ENCODE measurements around the gene EIF2AK2. TPM values are rescaled to one million over a fixed set of nuclear protein-coding genes. Genes with fewer than 3 reads are reported as not detected.
A peak's percentile ranks its signal among the peaks of the same experiment; 100 is the strongest.
"Not testable (repeated sequence)": the region's sequence is repeated elsewhere in the genome, so short reads cannot be mapped to it uniquely, and the experiment has no call there.

Gene EIF2AK2
- total RNA-seq, 1 experiment from 2014 or later, result 41.7 TPM

- no peaks in the 10 kb centered on the region for H3K4me1 Mint-ChIP-seq (ENCODE audit: low read depth, unreplicated experiment)
Observed at GRCh38 chr2:37198681-37199065, 41.9 kb upstream of the EIF2AK2 start.

GRCh38 chr2:37196320-37197195 lies 39.8 kb upstream of the EIF2AK2 start, which contains the start of gene CEBPZOS:
TSS of gene CEBPZOS (plus strand) at chr2:37196496. CDS start at chr2:37199705, 3,209 bp downstream.
- peaks cover 2% of the 10 kb centered on the region; the same call in 1 of the 2 replicates for H3K36me3 ChIP-seq (ENCODE audit: control insufficient read depth, insufficient read depth, low read length)
- Mint-ChIP-seq H3K27me3 (ENCODE audit: insufficient read depth, unreplicated experiment) (no peaks in the 10 kb centered on the region), H3K36me3 (ENCODE audit: insufficient read depth, unreplicated experiment) (peaks cover 43% of the 10 kb centered on the region), H3K4me1 (ENCODE audit: low read depth, unreplicated experiment) (no peaks in the 10 kb centered on the region), H3K4me3 (ENCODE audit: unreplicated experiment) (peak within 1 kb of the TSS; percentile 92), H3K9me3 (ENCODE audit: unreplicated experiment) (no peaks in the 10 kb centered on the region), H3K27ac (ENCODE audit: unreplicated experiment) (peak within 1 kb of the TSS; percentile 98)
- POLR2A ChIA-PET, result interaction anchor here (0.5 to 1.1 kb wide), 5 partner anchors 25 to 1613 kb away, joined by 3 to 5 read pairs (median 4); partner anchors contain the start of genes CEBPZ, EIF2AK2, GPATCH11 and NDUFAF7
- no peaks in the 10 kb centered on the region for H3K9me3 ChIP-seq
- no peaks in the 10 kb centered on the region for H3K27me3 ChIP-seq (replicated peaks; ENCODE audit: control insufficient read depth, insufficient read depth, low read length)
- peak within 1 kb of the TSS; percentile 57 for H3K4me3 ChIP-seq (ENCODE audit: low read depth, low read length)
- no TSS peak for BruUV-seq (replicated peaks)
- CTCF ChIA-PET, result no interaction called here
- no peaks in the 10 kb centered on the region for H3K4me1 ChIP-seq
- intact Hi-C loops (cut with micrococcal nuclease; ENCODE audit: unreplicated experiment), result loop anchor here (1.0 to 5.0 kb wide), 3 partner anchors 28 to 39 kb away; partner anchors contain the start of genes CEBPZ, EIF2AK2 and NDUFAF7
- TF ChIP-seq CTCF (IDR thresholded peaks at IDR 0.05; ENCODE audit: insufficient read depth in 1 of 2, low read depth in 1 of 2, low read length in 1 of 2, severe bottlenecking in 1 of 2, unreplicated experiment in 1 of 2), result no peak
- DNase-seq, result peak; percentile 89 to 93

More at GRCh38 chr2:37198681-37199065, 41.9 kb upstream of the EIF2AK2 start:
- CTCF ChIA-PET, result no interaction called here
- Mint-ChIP-seq H3K9me3 (ENCODE audit: unreplicated experiment) (peaks cover 5% of the 10 kb centered on the region), H3K36me3 (ENCODE audit: insufficient read depth, unreplicated experiment) (peaks cover 59% of the 10 kb centered on the region), H3K4me3 (ENCODE audit: unreplicated experiment) (no peak overlapping the region), H3K27ac (ENCODE audit: unreplicated experiment) (no peak overlapping the region), H3K27me3 (ENCODE audit: insufficient read depth, unreplicated experiment) (no peaks in the 10 kb centered on the region)
- no peaks in the 10 kb centered on the region for H3K4me1 ChIP-seq
- H3K4me3 ChIP-seq (ENCODE audit: low read depth, low read length), result no peak overlapping the region
- no peak for DNase-seq
- POLR2A ChIA-PET, result no interaction called here
- H3K9me3 ChIP-seq, result no peaks in the 10 kb centered on the region
- H3K27me3 ChIP-seq (replicated peaks; ENCODE audit: control insufficient read depth, insufficient read depth, low read length), result no peaks in the 10 kb centered on the region
- TF ChIP-seq CTCF (IDR thresholded peaks at IDR 0.05; ENCODE audit: insufficient read depth in 1 of 2, low read depth in 1 of 2, low read length in 1 of 2, severe bottlenecking in 1 of 2, unreplicated experiment in 1 of 2), result no peak
- intact Hi-C loops (cut with micrococcal nuclease; ENCODE audit: unreplicated experiment), result loop anchor here (5.0 kb wide), 1 partner anchor 41 kb away; the partner anchor contains the start of gene EIF2AK2
- BruUV-seq (replicated peaks), result no TSS peak
- peaks cover 3% of the 10 kb centered on the region; the same call in 1 of the 2 replicates for H3K36me3 ChIP-seq (ENCODE audit: control insufficient read depth, insufficient read depth, low read length)

GRCh38 chr2:37195862-37196319 lies 39.1 kb upstream of the EIF2AK2 start:
- H3K9me3 Mint-ChIP-seq (ENCODE audit: unreplicated experiment); BruUV-seq (replicated peaks); H3K4me1 Mint-ChIP-seq (ENCODE audit: low read depth, unreplicated experiment); H3K27me3 Mint-ChIP-seq (ENCODE audit: insufficient read depth, unreplicated experiment); H3K4me1 ChIP-seq; H3K9me3 ChIP-seq; POLR2A ChIA-PET; DNase-seq; H3K27me3 ChIP-seq (replicated peaks; ENCODE audit: control insufficient read depth, insufficient read depth, low read length); H3K36me3 ChIP-seq (ENCODE audit: control insufficient read depth, insufficient read depth, low read length): not testable (repeated sequence)
- H3K27ac Mint-ChIP-seq (ENCODE audit: unreplicated experiment), result peak overlapping the region; percentile 98
- peak overlapping the region; percentile 92 for H3K4me3 Mint-ChIP-seq (ENCODE audit: unreplicated experiment)
- H3K36me3 Mint-ChIP-seq (ENCODE audit: insufficient read depth, unreplicated experiment), result peaks cover 36% of the 10 kb centered on the region
- CTCF ChIA-PET, result interaction anchor here (0.7 kb wide), 1 partner anchor 858 kb away, joined by 3 read pairs; no protein-coding TSS in a partner anchor
- H3K4me3 ChIP-seq (ENCODE audit: low read depth, low read length), result peak overlapping the region; percentile 57
- intact Hi-C loops (cut with micrococcal nuclease; ENCODE audit: unreplicated experiment), result loop anchor here (1.0 to 5.0 kb wide), 2 partner anchors 35 to 39 kb away; partner anchors contain the start of genes CEBPZ, EIF2AK2 and NDUFAF7
